K562 (cell line): ENCODE data around the gene U2AF1L4. TPM values are rescaled to one million over a fixed set of nuclear protein-coding genes. Genes with fewer than 3 reads are reported as not detected.

Experiments
- ATAC-seq: fragments of 200-7000 bp; cut with Tn5 transposase; 3 replicates; pipeline ENCODE4 v1.9.1; 2020; ENCODE audit warnings: moderate library complexity
- BruUV-seq: library from RNA; stranded (reverse); fragments of 400-500 nt; replicated peaks from 2 replicates; lab custom pipeline; 2021; lab: Mats Ljungman, UMichigan
- CTCF ChIA-PET: fragments of 300-600 bp; formaldehyde crosslinking; extraction: SDS; loops from one replicate; lab custom pipeline; 2021; ENCODE audit warnings: low intra/inter-chr PET ratio; lab: Yijun Ruan, JAX
- POLR2A ChIA-PET: fragments of 300-600, 350-650 bp; sonication (Branson Sonifier 250); formaldehyde crosslinking; extraction: SDS; loops from one replicate; lab custom pipeline; 2021; ENCODE audit warnings: antibody characterized with exemption, inconsistent platforms; lab: Yijun Ruan, JAX
- DNase-seq, 4 experiments: peaks; one replicate each; pipeline versions ENCODE4 v3.0.0 to v3.0.0-alpha.2; 2011 to 2018; ENCODE audit warnings: low spot score in 3 of 4, mixed read lengths in 3 of 4; ENCODE audit errors: extremely low read depth in 1 of 4
- FAIRE-seq: peaks from 2 replicates; lab custom pipeline; 2011; peaks lifted over from hg19 to GRCh38; lab: Jason Lieb, UNC
- H2AFZ ChIP-seq: 2 replicates; pipeline ENCODE4 v1.6.0; 2011; ENCODE audit warnings: low read depth, low read length, control low read depth, inconsistent platforms
- H3K27ac ChIP-seq: fragments of 200-600 bp; 3 replicates; pipeline ENCODE4 v1.8.0; 2011; ENCODE audit warnings: low read depth, mild to moderate bottlenecking, control low read depth, inconsistent platforms, low read length, moderate library complexity, mixed read lengths; ENCODE audit errors: extremely low read depth
- H3K27me3 ChIP-seq, 2 experiments: fragments of 300-600 bp in 1 of 2; 2 replicates in 1 of 2; 3 replicates in 1 of 2; pipeline versions ENCODE4 v1.6.0 to v1.8.0; 2011; ENCODE audit warnings: inconsistent platforms in 2 of 2, low read length in 2 of 2, mild to moderate bottlenecking in 1 of 2, mixed read lengths in 1 of 2, moderate library complexity in 1 of 2; ENCODE audit not compliant: control insufficient read depth in 2 of 2, insufficient read depth in 2 of 2
- H3K36me3 ChIP-seq: fragments of 300-600 bp; 3 replicates; pipeline ENCODE4 v1.8.0; 2011; ENCODE audit warnings: mild to moderate bottlenecking, low read length, inconsistent platforms; ENCODE audit not compliant: control insufficient read depth, insufficient read depth
- H3K4me1 ChIP-seq, 2 experiments: fragments of 200-600 bp in 1 of 2; replicated peaks in 1 of 2; 2 replicates in 1 of 2; 3 replicates in 1 of 2; pipeline versions ENCODE4 v1.5.1 to v1.8.0; 2011; ENCODE audit warnings: inconsistent platforms in 2 of 2, low read length in 2 of 2, mild to moderate bottlenecking in 1 of 2, mixed read lengths in 1 of 2, moderate library complexity in 1 of 2; ENCODE audit not compliant: control insufficient read depth in 2 of 2, insufficient read depth in 2 of 2
- H3K4me2 ChIP-seq: 2 replicates; pipeline ENCODE4 v1.6.1; 2011; ENCODE audit warnings: low read length, control low read depth, inconsistent platforms, mixed read lengths; ENCODE audit not compliant: insufficient read depth
- H3K4me3 ChIP-seq: fragments of 200-600 bp; sonication (generic), shearing (Covaris generic); 2 replicates; pipeline ENCODE4 v1.5.1; 2016; ENCODE audit warnings: control low read depth, inconsistent platforms
- H3K79me2 ChIP-seq: fragments of 200-600 bp; 3 replicates; pipeline ENCODE4 v1.8.0; 2011; ENCODE audit warnings: low read length, inconsistent platforms; ENCODE audit not compliant: control insufficient read depth, insufficient read depth
- H3K9ac ChIP-seq, 2 experiments: 2 replicates each; pipeline versions ENCODE4 v1.6.0 to v1.6.1; 2011; ENCODE audit warnings: low read depth in 2 of 2, low read length in 2 of 2, control low read depth in 1 of 2, inconsistent platforms in 1 of 2, mild to moderate bottlenecking in 1 of 2, mixed read lengths in 1 of 2; ENCODE audit not compliant: insufficient read depth in 1 of 2
- H3K9me1 ChIP-seq: one replicate; pipeline ENCODE4 v1.6.0; 2011; ENCODE audit warnings: inconsistent platforms, mild to moderate bottlenecking, low read length, moderate library complexity; ENCODE audit not compliant: control insufficient read depth, insufficient read depth
- H3K9me3 ChIP-seq: replicated peaks from 2 replicates; pipeline ENCODE4 v1.5.1; 2011; ENCODE audit warnings: low read depth, low read length, inconsistent platforms; ENCODE audit not compliant: control insufficient read depth, insufficient read depth
- H4K20me1 ChIP-seq: replicated peaks from 2 replicates; pipeline ENCODE4 v1.6.1; 2011; ENCODE audit warnings: low read length, inconsistent platforms, mixed read lengths; ENCODE audit not compliant: control insufficient read depth, insufficient read depth
- ARHGAP35 ChIP-seq: fragments of 450-650 bp; IDR thresholded peaks from 2 replicates; pipeline ENCODE4 v1.6.1; 2018; ENCODE audit not compliant: partially characterized antibody
- BACH1 ChIP-seq: fragments of 200-800 bp; sonication (Bioruptor generic); IDR thresholded peaks from 2 replicates; pipeline ENCODE4 v1.6.1; 2016; ENCODE audit warnings: missing genetic modification characterization, missing compliant biosample characterization
- BCOR ChIP-seq: fragments of 450-650 bp; IDR thresholded peaks from 2 replicates; pipeline ENCODE4 v1.6.1; 2016
- GABPB1 ChIP-seq: sonication (generic); formaldehyde crosslinking; IDR thresholded peaks from 2 replicates; pipeline ENCODE4 v1.8.0; 2022; ENCODE audit warnings: mild to moderate bottlenecking, missing genetic modification reagents
- HCFC1 ChIP-seq: IDR thresholded peaks from 2 replicates; pipeline ENCODE4 v1.6.1; 2012; ENCODE audit warnings: low read depth, low read length, improper control_type of control experiment
- HDGF ChIP-seq: fragments of 450-650 bp; IDR thresholded peaks from 2 replicates; pipeline ENCODE4 v1.6.1; 2016
- NELFE ChIP-seq: IDR thresholded peaks from 2 replicates; pipeline ENCODE4 v1.6.1; 2011; ENCODE audit warnings: mild to moderate bottlenecking; ENCODE audit not compliant: insufficient read depth, insufficient read length
- NFIC ChIP-seq: fragments of 450-650 bp; IDR thresholded peaks from 2 replicates; pipeline ENCODE4 v1.6.1; 2017; ENCODE audit warnings: mild to moderate bottlenecking, inconsistent platforms
- RBM14 ChIP-seq: fragments of 200-400 bp; formaldehyde crosslinking; IDR thresholded peaks from 2 replicates; pipeline ENCODE4 v1.6.1; 2018; ENCODE audit warnings: low read depth, mild to moderate bottlenecking, low read length, moderate library complexity, borderline replicate concordance; ENCODE audit not compliant: insufficient read depth
- RBM25 ChIP-seq: fragments of 200-400 bp; formaldehyde crosslinking; IDR thresholded peaks from 2 replicates; pipeline ENCODE4 v1.6.1; 2018; ENCODE audit warnings: low read length, low read depth, moderate library complexity; ENCODE audit not compliant: severe bottlenecking
- SRSF9 ChIP-seq: fragments of 200-400 bp; formaldehyde crosslinking; IDR thresholded peaks from 2 replicates; pipeline ENCODE4 v1.6.1; 2017; ENCODE audit warnings: low read depth, low read length, borderline replicate concordance
- ZNF174 ChIP-seq: fragments of 250-450 bp; sonication (Bioruptor Pico); IDR thresholded peaks from 2 replicates; pipeline ENCODE4 v1.4.0; 2020; ENCODE audit warnings: mild to moderate bottlenecking
- ZNF24 ChIP-seq: fragments of 450-650 bp; IDR thresholded peaks from 2 replicates; pipeline ENCODE4 v1.6.1; 2016
- ZNF263 ChIP-seq: sonication (generic); formaldehyde crosslinking; IDR thresholded peaks from 2 replicates; pipeline ENCODE4 v1.8.0; 2022; ENCODE audit warnings: mild to moderate bottlenecking, missing genetic modification reagents, borderline replicate concordance
- ZNF449 ChIP-seq: fragments of 250-450 bp; sonication (Bioruptor Pico); IDR thresholded peaks from 2 replicates; pipeline ENCODE4 v1.8.0; 2022; ENCODE audit warnings: moderate library complexity, mild to moderate bottlenecking, inconsistent platforms
- ZNF512 ChIP-seq: IDR thresholded peaks from 2 replicates; pipeline ENCODE4 v1.6.1; 2016; ENCODE audit warnings: missing genetic modification characterization, missing compliant biosample characterization
- ZNF518B ChIP-seq: fragments of 250-450 bp; sonication (Bioruptor Pico); IDR thresholded peaks from 2 replicates; pipeline ENCODE4 v1.5.0; 2021; ENCODE audit warnings: mild to moderate bottlenecking, moderate library complexity
- WGBS: fragments of 100-300 bp; shearing (Covaris generic); methylation state at CpG from one replicate; pipeline ENCODE4 v1.1.6; 2016; ENCODE audit warnings: low coverage, mixed read lengths; ENCODE audit not compliant: insufficient coverage; ENCODE audit errors: missing lambda C conversion rate; 5-methylcytosine and 5-hydroxymethylcytosine counted together
- in situ Hi-C: fragments of 300-500 bp; cut with MboI; formaldehyde crosslinking; loops from 4 replicates; pipeline ENCODE4 v1.15.0; 2018; ENCODE audit warnings: inconsistent platforms, mixed read lengths
- intact Hi-C: fragments of 100-400 bp; cut with micrococcal nuclease; formaldehyde crosslinking; loops from 2 replicates; pipeline ENCODE4 v1.14.2; 2022
- polyA plus RNA-seq, 8 experiments: library from polyadenylated mRNA; depleted of rRNA in 4 of 8; stranded (reverse) in 5 of 8; unstranded in 3 of 8; fragments of >200 nt; fragmentation: Nextera tagmentation in 2 of 8; fragmentation: Illumina TruSeq in 1 of 8; extraction: Ambion mirVana in 2 of 8; extraction: Trizol in 1 of 8; gene quantifications; 2 replicates each; pipeline versions ENCODE4 v1.2.1 to v1.2.3, GENCODE V29; 2011 to 2014; ENCODE audit warnings: inconsistent platforms in 1 of 8, missing spikeins in 1 of 8
- total RNA-seq, 7 experiments: library from RNA; depleted of rRNA in 6 of 7; stranded (reverse); fragments of >200 nt in 6 of 7; fragmentation: Illumina TruSeq in 2 of 7; extraction: Trizol in 2 of 7; gene quantifications; 2 replicates each; pipeline versions ENCODE4 v1.2.1 to v1.2.3, GENCODE V29; 2011 to 2021; ENCODE audit warnings: low replicate concordance in 1 of 7

Gene U2AF1L4
- total and polyA plus RNA-seq, 9 of the 15 experiments (the other 6 are each of a cell fraction or from before 2014, with no cell fraction given): 8.4 to 19.5 (median 12.6) TPM

GRCh38 chr19:35695895-35696422 is 49.3 kb downstream of the U2AF1L4 start:
- in situ Hi-C loops: no loop called here
- Histone ChIP-seq H3K4me1 (no peaks in the 10 kb centered on the region), H3K27ac (no peak overlapping the region), H3K27me3 (no peaks in the 10 kb centered on the region), H3K9ac (no peak overlapping the region), H3K36me3 (no peaks in the 10 kb centered on the region), H3K9me1 (no peaks in the 10 kb centered on the region), H3K4me2 (no peak overlapping the region), H4K20me1 (no peaks in the 10 kb centered on the region)
- CTCF ChIA-PET: no interaction called here
- DNase-seq (no peak), FAIRE-seq (no peak), ATAC-seq (no peak)
- no TSS peak for BruUV-seq
- POLR2A ChIA-PET: interaction anchor here (1.2 kb wide), 1 partner anchor 83 kb away, joined by 4 read pairs; the partner anchor contains the start of gene HAUS5
- 5% methylated on average over 2 of the region's 2 CpGs for WGBS
- no peak for TF ChIP-seq SRSF9
- no peak for TF ChIP-seq ZNF449 (CRISPR knock-in tag)
- TF ChIP-seq ZNF518B (CRISPR knock-in tag): no peak
- no peak for TF ChIP-seq RBM14
- TF ChIP-seq ARHGAP35: no peak
- TF ChIP-seq HCFC1: no peak
- no peak for TF ChIP-seq ZNF512 (tag)
- TF ChIP-seq BCOR: peak; percentile 29; the same call in 1 of the 2 replicates
- no peak for TF ChIP-seq ZNF174 (CRISPR knock-in tag)
- TF ChIP-seq ZNF24: no peak
- TF ChIP-seq NFIC: no peak
- TF ChIP-seq NELFE: no peak
- TF ChIP-seq ZNF263 (CRISPR knock-in tag): no peak
- peak; percentile 4 for TF ChIP-seq RBM25
- TF ChIP-seq HDGF: no peak
- TF ChIP-seq GABPB1: no peak
- TF ChIP-seq BACH1 (tag): no peak
- TF ChIP-seq, all 486 proteins: peak for 2
- Histone ChIP-seq H3K9me3 (peaks cover 5% of the 10 kb centered on the region; the same call in 1 of the 2 replicates), H3K79me2 (no peaks in the 10 kb centered on the region), H2AFZ (no peak overlapping the region), H3K4me3 (no peak overlapping the region)
- intact Hi-C loops: no loop called here
